HL-60 (cell line): Measurements from ENCODE around the gene TGFBR3.

Experiments
- DNase-seq, 2 experiments: peaks; one replicate each; pipeline ENCODE4 v3.0.0-alpha.2; 2010 to 2020; ENCODE audit warnings: low read depth in 1 of 2, low spot score in 1 of 2
- H3K27ac ChIP-seq: fragments of 250-450 bp; sonication (Bioruptor Pico); replicated peaks from 2 replicates; pipeline ENCODE4 v1.5.1; 2020; ENCODE audit warnings: mild to moderate bottlenecking, moderate library complexity
- H3K27me3 ChIP-seq: fragments of 250-450 bp; sonication (Bioruptor Pico); 2 replicates; pipeline ENCODE4 v1.5.1; 2021; ENCODE audit warnings: mild to moderate bottlenecking, moderate library complexity; ENCODE audit not compliant: insufficient read depth, poor library complexity, severe bottlenecking
- H3K4me3 ChIP-seq: replicated peaks from 2 replicates; pipeline ENCODE4 v1.5.1; 2011; ENCODE audit warnings: mild to moderate bottlenecking, control low read depth, low read length; ENCODE audit not compliant: insufficient read depth
- GABPA ChIP-seq: IDR thresholded peaks from 2 replicates; pipeline ENCODE4 v1.6.1; 2012; ENCODE audit warnings: low read depth
- POLR2AphosphoS5 ChIP-seq: IDR thresholded peaks from 2 replicates; pipeline ENCODE4 v1.6.1; 2012; ENCODE audit warnings: low read depth
- SPI1 ChIP-seq: IDR thresholded peaks from 2 replicates; pipeline ENCODE4 v1.6.1; 2012; ENCODE audit warnings: low read depth, mild to moderate bottlenecking, borderline replicate concordance
- TF ChIP-seq, protein P1 (sequence below): IDR thresholded peaks from 2 replicates; pipeline ENCODE4 v1.6.1; 2012; ENCODE audit warnings: low read depth; ENCODE audit not compliant: insufficient replicate concordance
- TF ChIP-seq, protein P2 (sequence below): IDR thresholded peaks from one replicate; pipeline ENCODE4 v1.5.1; 2011; ENCODE audit warnings: low read length, control low read depth, inconsistent platforms; ENCODE audit not compliant: insufficient read depth

Gene TGFBR3

DNA sequence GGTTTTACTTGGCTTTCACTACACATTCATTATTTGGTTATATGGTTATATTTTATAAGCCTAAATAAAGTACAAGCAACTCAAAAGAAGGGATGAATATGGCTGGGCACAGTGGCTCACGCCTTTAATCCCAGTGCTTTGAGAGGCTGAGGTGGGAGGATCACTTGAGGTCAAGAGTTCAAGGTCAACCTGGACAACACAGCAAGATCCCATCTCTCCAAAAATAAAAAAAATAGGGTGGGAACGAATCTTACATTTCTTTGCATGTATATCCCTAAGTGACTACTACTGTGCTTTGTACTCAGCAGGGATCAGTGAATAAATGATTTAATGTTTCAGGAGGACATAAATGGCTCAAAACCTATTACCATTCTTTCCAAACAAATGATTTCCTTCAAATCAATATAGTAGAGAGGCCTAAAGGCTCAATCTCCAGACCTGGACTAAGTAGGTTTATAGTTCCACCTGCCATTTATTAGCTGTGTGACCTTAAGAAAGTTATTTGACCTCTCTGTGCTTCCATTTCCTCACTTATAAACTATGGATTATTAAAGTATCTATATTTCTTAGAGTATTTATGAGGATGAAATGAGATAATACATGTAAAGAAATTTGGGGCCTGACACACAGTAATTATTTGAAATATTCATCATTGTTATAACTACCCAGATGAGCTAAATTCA, 28.3 kb downstream of the TGFBR3 start:
- no peak for TF ChIP-seq POLR2AphosphoS5
- TF ChIP-seq, protein P1, sequence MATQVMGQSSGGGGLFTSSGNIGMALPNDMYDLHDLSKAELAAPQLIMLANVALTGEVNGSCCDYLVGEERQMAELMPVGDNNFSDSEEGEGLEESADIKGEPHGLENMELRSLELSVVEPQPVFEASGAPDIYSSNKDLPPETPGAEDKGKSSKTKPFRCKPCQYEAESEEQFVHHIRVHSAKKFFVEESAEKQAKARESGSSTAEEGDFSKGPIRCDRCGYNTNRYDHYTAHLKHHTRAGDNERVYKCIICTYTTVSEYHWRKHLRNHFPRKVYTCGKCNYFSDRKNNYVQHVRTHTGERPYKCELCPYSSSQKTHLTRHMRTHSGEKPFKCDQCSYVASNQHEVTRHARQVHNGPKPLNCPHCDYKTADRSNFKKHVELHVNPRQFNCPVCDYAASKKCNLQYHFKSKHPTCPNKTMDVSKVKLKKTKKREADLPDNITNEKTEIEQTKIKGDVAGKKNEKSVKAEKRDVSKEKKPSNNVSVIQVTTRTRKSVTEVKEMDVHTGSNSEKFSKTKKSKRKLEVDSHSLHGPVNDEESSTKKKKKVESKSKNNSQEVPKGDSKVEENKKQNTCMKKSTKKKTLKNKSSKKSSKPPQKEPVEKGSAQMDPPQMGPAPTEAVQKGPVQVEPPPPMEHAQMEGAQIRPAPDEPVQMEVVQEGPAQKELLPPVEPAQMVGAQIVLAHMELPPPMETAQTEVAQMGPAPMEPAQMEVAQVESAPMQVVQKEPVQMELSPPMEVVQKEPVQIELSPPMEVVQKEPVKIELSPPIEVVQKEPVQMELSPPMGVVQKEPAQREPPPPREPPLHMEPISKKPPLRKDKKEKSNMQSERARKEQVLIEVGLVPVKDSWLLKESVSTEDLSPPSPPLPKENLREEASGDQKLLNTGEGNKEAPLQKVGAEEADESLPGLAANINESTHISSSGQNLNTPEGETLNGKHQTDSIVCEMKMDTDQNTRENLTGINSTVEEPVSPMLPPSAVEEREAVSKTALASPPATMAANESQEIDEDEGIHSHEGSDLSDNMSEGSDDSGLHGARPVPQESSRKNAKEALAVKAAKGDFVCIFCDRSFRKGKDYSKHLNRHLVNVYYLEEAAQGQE = no peak
- Histone ChIP-seq H3K4me3 (no peak overlapping the region), H3K27ac (no peak overlapping the region), H3K27me3 (no peaks in the 10 kb centered on the region)
- DNase-seq = no peak

DNA sequence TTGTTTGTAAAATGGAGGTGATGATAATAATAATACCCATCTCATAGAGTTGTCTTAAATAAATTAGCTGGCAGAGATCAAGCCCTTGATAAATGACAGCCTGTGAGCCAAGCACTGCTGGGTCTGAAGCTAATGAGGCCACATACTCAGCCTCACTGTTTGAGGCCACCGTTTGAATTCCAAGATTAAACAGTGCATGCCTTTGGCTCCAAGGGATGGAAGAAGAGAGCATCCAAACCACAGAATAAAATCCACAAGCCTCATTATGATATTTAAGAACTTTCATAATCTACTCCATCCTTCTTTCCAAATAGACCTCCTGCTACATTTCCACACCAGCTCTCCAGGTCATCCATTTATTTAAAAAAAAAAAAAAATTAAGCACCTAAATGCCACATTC, 29.0 kb downstream of the TGFBR3 start:
- no peak overlapping the region for H3K27ac ChIP-seq
- no peak for DNase-seq

DNA sequence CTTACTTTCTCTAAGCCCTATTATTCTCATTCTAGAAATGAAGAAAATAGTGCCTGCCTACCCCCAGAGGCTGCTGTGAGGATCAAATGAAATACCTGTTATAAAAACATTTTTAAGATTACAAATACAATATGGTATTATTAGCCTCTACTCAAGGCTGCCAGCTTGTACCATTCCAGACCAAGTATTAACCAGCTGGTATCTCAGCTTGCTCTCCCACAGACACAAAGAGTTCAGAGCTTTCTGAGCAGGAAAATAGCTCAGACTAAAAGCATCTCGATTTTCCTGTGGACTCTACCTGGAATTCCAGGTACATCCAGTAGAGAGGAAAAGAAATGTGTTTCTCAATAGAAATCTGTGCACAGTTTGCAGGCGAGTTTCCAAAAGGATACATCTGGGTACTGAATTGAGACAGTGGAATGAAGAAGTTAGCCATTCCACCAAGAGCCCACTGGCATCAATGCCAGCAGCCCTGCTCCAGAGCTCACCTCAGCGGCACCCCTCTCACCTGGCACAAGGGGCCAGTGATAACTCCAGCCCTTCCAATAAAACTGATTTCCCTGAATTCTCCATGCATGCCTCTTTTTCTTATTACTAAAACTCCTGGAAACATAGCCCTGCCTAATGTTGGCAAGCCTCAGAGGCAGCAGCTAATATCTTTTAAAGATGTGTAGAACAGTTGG, 31.0 kb downstream of the TGFBR3 start:
- Histone ChIP-seq H3K4me3 (no peak overlapping the region), H3K27ac (no peak overlapping the region), H3K27me3 (no peaks in the 10 kb centered on the region)
- no peak for DNase-seq
- TF ChIP-seq GABPA = no peak
- TF ChIP-seq POLR2AphosphoS5 = no peak
- TF ChIP-seq, protein P2, sequence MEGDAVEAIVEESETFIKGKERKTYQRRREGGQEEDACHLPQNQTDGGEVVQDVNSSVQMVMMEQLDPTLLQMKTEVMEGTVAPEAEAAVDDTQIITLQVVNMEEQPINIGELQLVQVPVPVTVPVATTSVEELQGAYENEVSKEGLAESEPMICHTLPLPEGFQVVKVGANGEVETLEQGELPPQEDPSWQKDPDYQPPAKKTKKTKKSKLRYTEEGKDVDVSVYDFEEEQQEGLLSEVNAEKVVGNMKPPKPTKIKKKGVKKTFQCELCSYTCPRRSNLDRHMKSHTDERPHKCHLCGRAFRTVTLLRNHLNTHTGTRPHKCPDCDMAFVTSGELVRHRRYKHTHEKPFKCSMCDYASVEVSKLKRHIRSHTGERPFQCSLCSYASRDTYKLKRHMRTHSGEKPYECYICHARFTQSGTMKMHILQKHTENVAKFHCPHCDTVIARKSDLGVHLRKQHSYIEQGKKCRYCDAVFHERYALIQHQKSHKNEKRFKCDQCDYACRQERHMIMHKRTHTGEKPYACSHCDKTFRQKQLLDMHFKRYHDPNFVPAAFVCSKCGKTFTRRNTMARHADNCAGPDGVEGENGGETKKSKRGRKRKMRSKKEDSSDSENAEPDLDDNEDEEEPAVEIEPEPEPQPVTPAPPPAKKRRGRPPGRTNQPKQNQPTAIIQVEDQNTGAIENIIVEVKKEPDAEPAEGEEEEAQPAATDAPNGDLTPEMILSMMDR = no peak
- TF ChIP-seq SPI1 = no peak
- TF ChIP-seq, protein P1 = no peak

More for the DNA sequence above, 29.0 kb downstream of the TGFBR3 start:
- Histone ChIP-seq H3K4me3 (no peak overlapping the region), H3K27me3 (no peaks in the 10 kb centered on the region)
- no peak for TF ChIP-seq POLR2AphosphoS5
- TF ChIP-seq, protein P2 = no peak
- TF ChIP-seq SPI1 = no peak
- no peak for TF ChIP-seq GABPA
- TF ChIP-seq, protein P1 = no peak
